Stimulated activated CD4-positive, alpha-beta T cell treated with anti-CD3 and anti-CD28 coated beads, Interleukin-2, amount 100 ng/mL, for 24 hours (primary cell): ENCODE measurements around the gene NKAIN1.
"Not testable (repeated sequence)": the region's sequence is repeated elsewhere in the genome, so short reads cannot be mapped to it uniquely, and the experiment has no call there.

ENCODE experiments used
- DNase-seq, 2 donors: peaks; one replicate each; pipeline ENCODE4 v3.0.0-alpha.2; 2020

Gene NKAIN1

GRCh38 chr1:31193729-31194128, 46.0 kb downstream of the NKAIN1 start:
- DNase-seq: no peak

GRCh38 chr1:31191281-31191680, 48.4 kb downstream of the NKAIN1 start:
- no peak for DNase-seq

DNA sequence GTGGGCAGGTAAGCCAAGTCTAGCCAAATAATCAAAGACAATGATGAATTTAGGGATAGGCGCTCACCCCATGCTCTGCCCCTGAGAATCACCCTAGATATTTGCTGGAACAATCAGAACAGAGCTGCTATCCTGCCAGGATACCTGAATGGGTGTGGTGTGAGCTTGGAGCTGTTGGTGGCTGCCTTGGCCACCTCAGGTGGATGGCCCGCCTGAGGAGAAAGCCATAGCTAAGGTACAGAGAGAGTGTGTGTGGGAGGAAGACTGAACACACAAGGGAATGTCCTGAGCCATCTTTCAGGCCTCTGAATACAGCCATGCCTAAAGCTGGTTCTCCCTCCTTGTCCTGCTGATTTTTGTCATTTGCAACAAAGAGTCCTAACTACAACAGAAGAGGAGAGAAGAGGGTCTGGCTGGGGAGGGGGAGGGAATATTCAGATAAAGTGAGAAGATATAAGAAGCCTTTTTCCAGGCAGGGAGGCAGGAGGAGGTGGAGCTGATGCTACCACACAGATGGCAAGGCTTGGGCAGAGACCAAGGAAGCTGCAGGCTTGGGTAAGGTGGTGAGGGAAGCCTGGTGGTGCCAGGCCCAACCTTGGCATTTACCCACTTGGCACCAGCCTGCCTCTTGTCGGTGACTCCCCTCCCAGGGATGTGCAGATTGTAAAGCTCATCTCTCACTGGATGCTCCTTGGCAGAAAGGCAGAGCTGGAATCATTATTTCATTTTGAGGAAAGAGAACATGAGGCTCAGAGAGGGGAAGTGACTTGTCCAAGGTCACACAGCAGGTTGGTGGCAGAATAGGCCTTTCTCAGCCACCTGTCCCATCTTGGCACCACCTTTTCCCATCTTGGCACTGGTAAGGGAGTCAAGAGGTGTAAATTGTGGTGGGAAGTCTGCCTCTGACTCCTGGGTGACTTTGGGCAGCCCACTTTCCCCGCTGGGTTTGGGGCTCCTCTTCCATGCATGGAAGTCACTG, 49.7 kb downstream of the NKAIN1 start:
- no peak for DNase-seq

- DNase-seq: peak; percentile 33 to 50
Observed at GRCh38 chr1:31183927-31184554, 55.6 kb downstream of the NKAIN1 start.

- no peak for DNase-seq
Observed at GRCh38 chr1:31183126-31183525, 56.6 kb downstream of the NKAIN1 start.

DNA sequence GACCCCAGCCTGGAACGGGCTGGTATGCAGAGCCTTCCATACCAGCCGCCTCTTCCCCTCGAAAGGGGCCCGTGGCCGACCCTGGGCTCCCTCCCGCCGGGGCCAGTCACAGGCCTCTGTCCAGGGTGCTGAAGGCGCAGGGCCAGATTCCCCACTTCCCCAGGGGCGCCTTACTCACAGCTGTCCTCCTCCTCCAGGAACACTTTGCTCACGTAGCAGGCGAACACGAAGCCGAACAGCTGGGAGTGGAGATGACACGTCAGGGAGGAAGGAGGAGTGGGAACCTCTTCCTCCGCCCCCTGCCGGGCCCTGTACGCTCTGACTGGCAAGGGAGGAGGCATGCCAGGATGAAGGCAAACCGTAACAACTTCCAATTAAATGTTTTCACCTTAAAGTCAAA, 57.3 kb downstream of the NKAIN1 start:
- peak; percentile 60 to 64 for DNase-seq

- peak; percentile 46 to 71 for DNase-seq
Observed at GRCh38 chr1:31181515-31182343, 58.0 kb downstream of the NKAIN1 start.

DNA sequence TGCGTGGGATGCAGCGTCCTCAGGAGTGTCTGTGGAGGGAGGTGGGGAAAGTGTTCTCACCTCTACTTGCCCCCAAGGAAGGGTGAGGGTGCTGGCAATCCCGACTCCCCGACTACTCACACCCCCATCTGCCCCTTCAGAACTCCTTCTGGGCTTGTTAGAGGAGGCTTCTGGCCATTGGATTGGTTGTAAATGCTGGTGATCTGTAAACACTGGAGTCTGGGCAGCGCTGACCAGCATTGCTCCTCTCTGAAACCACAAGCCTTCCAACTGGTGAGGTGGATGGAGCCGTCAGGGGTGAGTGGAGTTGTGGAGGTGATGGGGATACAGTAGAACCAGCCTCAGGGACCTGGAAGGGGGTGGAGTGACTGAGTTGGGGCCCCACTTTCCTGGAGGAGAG, 59.3 kb downstream of the NKAIN1 start:
- no peak for DNase-seq

- not testable (repeated sequence) for DNase-seq
Observed at GRCh38 chr1:31176291-31176690, 63.4 kb downstream of the NKAIN1 start.

DNA sequence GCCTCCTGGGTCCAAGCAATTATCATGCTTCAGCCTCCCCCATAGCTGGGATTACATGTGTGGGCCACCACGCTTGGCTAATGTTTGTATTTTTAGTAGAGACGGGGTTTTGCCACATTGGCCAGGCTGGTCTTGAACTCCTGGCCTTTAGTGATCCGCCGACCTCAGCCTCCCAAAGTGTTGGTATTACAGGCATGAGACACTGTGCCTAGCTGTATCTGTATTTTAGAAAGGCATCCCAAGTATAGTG, 69.3 kb downstream of the NKAIN1 start:
- DNase-seq: no peak

- DNase-seq: no peak
Observed at GRCh38 chr1:31166462-31166861, 73.2 kb downstream of the NKAIN1 start.

- no peak for DNase-seq
Observed at GRCh38 chr1:31164291-31164690, 75.4 kb downstream of the NKAIN1 start.

- no peak for DNase-seq
Observed at GRCh38 chr1:31163866-31164265, 75.8 kb downstream of the NKAIN1 start.

- DNase-seq: no peak
Observed at GRCh38 chr1:31161571-31161970, 78.1 kb downstream of the NKAIN1 start.

DNA sequence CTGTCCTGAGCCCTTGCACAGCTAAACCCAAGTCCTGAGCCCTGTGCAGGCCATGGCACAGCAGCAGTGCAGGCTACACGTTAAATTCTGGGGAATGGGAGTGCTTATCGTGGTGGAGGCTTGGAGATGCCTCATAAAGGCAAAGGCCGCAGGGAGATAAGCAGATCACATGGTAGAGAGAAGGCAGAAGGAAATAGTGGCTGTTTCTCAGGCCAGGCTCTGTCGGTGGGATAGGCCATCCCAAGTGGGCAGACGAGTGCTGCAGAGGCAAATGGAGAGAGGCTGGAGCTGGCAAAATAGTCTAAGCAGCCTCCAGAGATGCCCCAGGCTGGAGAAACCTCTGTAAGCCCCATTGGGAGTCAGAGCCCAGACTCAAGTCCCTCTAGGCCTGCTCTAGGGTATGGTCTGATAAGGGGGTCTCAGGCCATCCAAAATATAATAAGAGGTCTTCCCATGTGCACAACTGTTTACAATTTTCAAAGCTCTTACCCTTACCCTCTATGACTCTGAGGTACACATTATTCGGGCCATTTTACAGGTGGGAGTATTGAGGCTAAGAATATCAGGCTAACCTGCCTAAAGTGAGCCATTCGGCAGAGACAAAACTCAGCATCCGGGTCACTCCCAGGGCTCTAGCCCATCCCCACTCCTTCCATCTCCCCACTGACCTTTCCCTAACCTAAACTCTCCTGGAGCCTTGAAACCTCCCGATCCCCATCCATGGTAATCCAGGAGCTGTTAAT, 79.6 kb downstream of the NKAIN1 start:
- no peak for DNase-seq

GRCh38 chr1:31159323-31159722, 80.4 kb downstream of the NKAIN1 start:
- DNase-seq: no peak

GRCh38 chr1:31155216-31155806, 84.4 kb downstream of the NKAIN1 start:
- DNase-seq: peak; percentile 69 to 79

DNA sequence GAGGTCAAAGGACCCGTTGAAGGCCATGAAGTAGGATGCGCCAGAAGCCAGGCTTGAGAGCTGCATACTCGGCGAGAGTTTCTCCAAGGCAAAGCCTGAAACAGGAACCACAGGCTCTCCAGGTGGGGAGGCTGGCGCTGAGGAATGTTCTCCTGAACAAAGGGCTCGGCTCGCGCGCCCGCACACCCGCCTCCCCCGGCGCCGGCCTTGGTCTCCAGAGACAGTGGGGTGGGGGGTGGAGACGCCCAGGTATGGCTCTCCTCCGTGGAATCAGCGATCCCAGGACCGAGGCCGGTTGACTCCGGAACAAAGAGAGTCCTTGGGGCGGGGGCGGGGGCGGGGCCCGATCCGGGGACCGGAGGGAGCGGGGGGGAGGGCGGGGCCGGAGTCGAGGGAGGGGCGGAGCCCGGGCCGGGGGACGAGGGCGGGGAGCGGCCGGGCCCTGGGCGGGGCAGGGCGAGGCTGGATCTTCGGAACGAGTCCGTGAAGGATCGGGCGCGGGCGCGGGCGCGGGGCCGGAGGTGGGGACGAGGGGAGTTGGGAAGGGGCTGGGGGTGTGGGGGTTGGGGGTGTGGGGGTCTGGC, 85.0 kb downstream of the NKAIN1 start:
- peak; percentile 77 to 82 for DNase-seq

GRCh38 chr1:31154000-31154631, 85.6 kb downstream of the NKAIN1 start:
- DNase-seq: no peak

DNA sequence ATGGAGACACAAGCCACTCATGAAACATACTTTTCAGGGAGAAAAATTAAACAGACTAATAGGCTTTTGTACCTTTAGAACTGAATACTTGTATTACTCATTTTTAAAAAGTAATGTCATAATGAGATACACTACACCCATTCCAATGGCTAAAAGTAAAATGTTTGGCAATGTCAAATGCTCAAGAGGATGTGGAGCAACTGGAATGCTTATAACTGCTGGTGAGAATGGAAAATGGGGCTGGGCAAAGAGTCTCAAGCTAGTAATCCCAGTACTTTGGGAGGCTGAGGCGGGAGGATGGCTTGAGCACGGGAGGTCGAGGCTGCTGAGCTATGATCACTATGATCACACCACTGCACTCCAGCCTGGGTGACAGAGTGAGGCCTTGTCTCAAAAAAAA, 86.3 kb downstream of the NKAIN1 start:
- DNase-seq: no peak

DNA sequence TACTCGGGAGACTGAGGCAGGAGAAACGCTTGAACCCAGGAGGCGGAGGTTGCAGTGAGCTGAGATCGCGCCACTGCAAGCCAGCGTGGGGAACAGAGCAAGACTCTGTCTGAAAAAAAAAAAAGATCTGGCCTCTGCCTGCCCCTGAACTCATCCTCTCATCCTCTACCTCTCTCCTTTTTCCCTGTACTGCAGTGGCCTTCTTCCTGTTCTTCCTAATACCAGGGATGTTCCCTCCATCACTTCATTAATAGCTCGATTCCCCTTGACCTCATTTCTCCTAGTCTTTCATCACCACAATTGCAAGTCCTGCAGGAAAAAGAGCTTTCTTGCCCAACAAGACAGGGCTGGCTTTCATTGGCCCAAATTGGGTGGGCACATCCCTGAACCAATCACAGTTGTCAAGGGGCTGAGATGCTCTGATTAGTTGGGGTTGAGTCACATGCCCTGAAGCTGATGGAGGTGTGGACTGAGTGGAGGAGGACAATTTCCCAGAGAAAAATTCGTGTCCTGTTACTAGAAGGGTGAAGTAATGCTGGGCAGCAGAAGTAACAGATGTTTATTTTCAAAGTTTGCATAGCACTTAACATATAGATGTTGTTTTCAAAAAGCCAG, 87.4 kb downstream of the NKAIN1 start:
- DNase-seq: no peak
